Osteocyte (in vitro differentiated cells): Measurements from ENCODE around the gene MYO5B. TPM values are rescaled to one million over a fixed set of nuclear protein-coding genes. Genes with fewer than 3 reads are reported as not detected.

ENCODE experiments used
- DNase-seq: peaks from one replicate; pipeline ENCODE4 v3.0.0; 2021; ENCODE audit warnings: mixed read lengths; ENCODE audit not compliant: unreplicated experiment; ENCODE audit errors: extremely low spot score
- H3K27ac Mint-ChIP-seq: one replicate; pipeline ENCODE4 v1.8.0; 2021; ENCODE audit warnings: mild to moderate bottlenecking, mixed read lengths; ENCODE audit not compliant: unreplicated experiment
- H3K27me3 Mint-ChIP-seq: one replicate; pipeline ENCODE4 v1.8.0; 2021; ENCODE audit warnings: mixed read lengths; ENCODE audit not compliant: unreplicated experiment
- H3K36me3 Mint-ChIP-seq: one replicate; pipeline ENCODE4 v1.8.0; 2021; ENCODE audit warnings: mixed read lengths; ENCODE audit not compliant: unreplicated experiment
- H3K4me1 Mint-ChIP-seq: one replicate; pipeline ENCODE4 v1.8.0; 2021; ENCODE audit warnings: mixed read lengths; ENCODE audit not compliant: unreplicated experiment
- H3K4me3 Mint-ChIP-seq: one replicate; pipeline ENCODE4 v1.8.0; 2021; ENCODE audit warnings: mild to moderate bottlenecking, moderate library complexity, mixed read lengths; ENCODE audit not compliant: unreplicated experiment
- H3K9me3 Mint-ChIP-seq: one replicate; pipeline ENCODE4 v1.8.0; 2021; ENCODE audit warnings: mixed read lengths; ENCODE audit not compliant: unreplicated experiment
- CTCF ChIP-seq: fragments of 200-600 bp; sonication (generic); IDR thresholded peaks from 2 replicates; pipeline ENCODE4 v1.5.0; 2021; ENCODE audit warnings: antibody characterized with exemption, mild to moderate bottlenecking, moderate library complexity
- total RNA-seq: library from RNA; stranded (reverse); gene quantifications from 2 replicates; pipeline ENCODE4 v1.2.1, GENCODE V29; 2021

The MYO5B gene
- total RNA-seq, 1 donor from 2014 or later = not detected

- H3K4me1 Mint-ChIP-seq = peaks cover 5% of the 10 kb centered on the region
- peaks cover 11% of the 10 kb centered on the region for H3K36me3 Mint-ChIP-seq
- H3K27ac Mint-ChIP-seq = no peak overlapping the region
- DNase-seq = no peak
- H3K27me3 Mint-ChIP-seq = no peaks in the 10 kb centered on the region
- no peak for TF ChIP-seq CTCF
- no peak overlapping the region for H3K4me3 Mint-ChIP-seq
- no peaks in the 10 kb centered on the region for H3K9me3 Mint-ChIP-seq
Measured at GRCh38 chr18:49819823-49820671, 374.9 kb downstream of the MYO5B start.

GRCh38 chr18:49819071-49819662, 375.8 kb downstream of the MYO5B start:
- TF ChIP-seq CTCF = no peak
- Mint-ChIP-seq H3K36me3 (peaks cover 11% of the 10 kb centered on the region), H3K27ac (no peak overlapping the region), H3K4me3 (no peak overlapping the region), H3K4me1 (peaks cover 11% of the 10 kb centered on the region), H3K9me3 (no peaks in the 10 kb centered on the region), H3K27me3 (no peaks in the 10 kb centered on the region)
- no peak for DNase-seq

- Mint-ChIP-seq H3K4me3 (no peak overlapping the region), H3K27me3 (no peaks in the 10 kb centered on the region), H3K4me1 (peaks cover 13% of the 10 kb centered on the region), H3K9me3 (no peaks in the 10 kb centered on the region), H3K27ac (no peak overlapping the region), H3K36me3 (peaks cover 11% of the 10 kb centered on the region)
- no peak for TF ChIP-seq CTCF
- DNase-seq = no peak
Measured at GRCh38 chr18:49817947-49818346, 377.0 kb downstream of the MYO5B start.

- no peaks in the 10 kb centered on the region for H3K9me3 Mint-ChIP-seq
- H3K27ac Mint-ChIP-seq = no peak overlapping the region
- no peak for DNase-seq
- no peaks in the 10 kb centered on the region for H3K27me3 Mint-ChIP-seq
- H3K4me1 Mint-ChIP-seq = peaks cover 30% of the 10 kb centered on the region
- TF ChIP-seq CTCF = no peak
- no peak overlapping the region for H3K4me3 Mint-ChIP-seq
- peaks cover 11% of the 10 kb centered on the region for H3K36me3 Mint-ChIP-seq
Measured at GRCh38 chr18:49815927-49816326, 379.0 kb downstream of the MYO5B start.

GRCh38 chr18:49814147-49814499, 380.8 kb downstream of the MYO5B start:
- Mint-ChIP-seq H3K36me3 (peaks cover 20% of the 10 kb centered on the region), H3K4me1 (peaks cover 32% of the 10 kb centered on the region), H3K4me3 (peak overlapping the region; percentile 96), H3K9me3 (peaks cover 12% of the 10 kb centered on the region), H3K27ac (peak overlapping the region; percentile 98), H3K27me3 (no peaks in the 10 kb centered on the region)
- no peak for TF ChIP-seq CTCF
- peak; percentile 88 for DNase-seq
